Measurements from ENCODE around the gene PTK6.
A peak's percentile ranks its signal among the peaks of the same experiment; 100 is the strongest.
"Not testable (repeated sequence)": the region's sequence is repeated elsewhere in the genome, so short reads cannot be mapped to it uniquely, and the experiment has no call there.

The PTK6 gene

DNA sequence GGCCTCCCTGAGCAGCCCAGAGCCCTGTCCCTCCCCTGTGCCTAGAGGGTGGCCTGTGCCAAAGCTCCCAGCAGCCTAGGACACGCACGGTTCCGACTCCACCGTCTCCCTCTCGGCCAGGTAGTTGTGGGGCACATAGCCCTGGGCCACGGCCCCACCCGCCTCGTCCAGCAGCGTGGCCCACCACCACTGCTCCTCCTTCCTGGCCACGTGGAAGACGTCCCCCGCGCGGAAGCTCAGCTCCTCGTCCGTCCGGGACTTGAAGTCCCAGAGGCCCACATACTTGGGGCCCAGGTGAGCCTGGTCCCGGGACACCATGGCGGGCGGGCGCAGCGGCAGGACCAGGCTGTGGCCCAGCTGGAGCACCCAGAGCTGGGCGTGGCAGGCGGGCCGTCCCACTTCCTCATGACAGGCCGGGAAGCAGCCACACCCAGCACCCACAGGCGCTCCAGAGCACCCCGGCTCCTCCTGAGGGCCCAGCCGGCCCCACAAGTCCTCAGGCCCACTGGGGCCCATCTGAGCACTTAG lies at the start of gene PTK6:
Gene PTK6 (minus strand): TSS at position 380 of the 528 bp plus-strand sequence. CDS start 62 bp downstream, at position 318.
- no peak for DNase-seq

- DNase-seq = no peak
Observed at GRCh38 chr20:63586797-63587196, 49.6 kb upstream of the PTK6 start.

DNA sequence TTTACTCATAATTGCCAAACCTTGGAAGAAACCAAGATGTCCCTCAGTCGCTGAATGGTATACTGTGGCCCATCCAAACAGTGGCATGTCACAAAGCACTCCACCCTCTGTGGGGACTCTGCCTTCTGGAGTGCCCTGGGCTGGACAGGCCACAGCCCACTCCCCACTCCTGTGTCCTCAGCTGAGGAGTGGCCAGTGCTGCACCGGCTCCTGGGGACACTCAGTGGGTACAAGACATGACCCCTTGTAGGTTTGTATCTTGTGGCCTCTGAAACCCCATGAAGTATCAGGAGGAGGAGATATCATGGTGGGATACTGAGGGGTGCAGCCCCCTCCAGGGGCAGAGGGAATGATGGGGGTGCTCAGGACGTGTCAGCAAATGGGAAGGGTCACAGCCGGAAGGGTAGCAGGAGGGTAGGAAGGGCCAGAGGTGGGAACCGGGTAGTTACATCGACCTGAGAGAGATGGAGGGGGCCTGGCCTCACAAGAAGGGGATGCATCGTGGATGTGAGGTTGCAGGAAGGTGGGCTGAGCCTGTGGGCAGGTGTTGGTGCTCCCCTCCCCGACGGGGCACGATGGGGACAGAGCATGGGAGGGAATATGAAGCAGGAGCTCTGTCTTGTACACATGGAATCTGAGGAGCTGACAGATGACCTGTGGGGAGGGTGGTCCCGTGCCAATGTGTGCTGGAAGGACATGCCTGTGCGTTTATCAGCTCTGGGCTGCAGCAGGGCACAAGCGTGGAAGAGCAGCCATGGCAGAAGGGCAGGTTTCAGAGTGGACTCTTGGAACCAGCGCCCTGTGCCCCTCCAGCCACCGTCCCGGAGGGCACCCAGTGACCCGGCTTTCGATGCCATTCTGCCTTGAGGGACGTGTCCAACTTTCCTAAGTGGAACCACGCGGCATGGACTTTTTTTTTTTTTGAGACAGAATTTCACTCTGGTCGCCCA lies 48.7 kb upstream of the PTK6 start:
- DNase-seq = no peak

GRCh38 chr20:63582382-63583063 lies 45.3 kb upstream of the PTK6 start:
- DNase-seq = no peak

GRCh38 chr20:63580796-63581461 lies 43.8 kb upstream of the PTK6 start:
- DNase-seq = peak; percentile 6

- no peak for DNase-seq
Observed at GRCh38 chr20:63579017-63579694, 42.0 kb upstream of the PTK6 start.

DNA sequence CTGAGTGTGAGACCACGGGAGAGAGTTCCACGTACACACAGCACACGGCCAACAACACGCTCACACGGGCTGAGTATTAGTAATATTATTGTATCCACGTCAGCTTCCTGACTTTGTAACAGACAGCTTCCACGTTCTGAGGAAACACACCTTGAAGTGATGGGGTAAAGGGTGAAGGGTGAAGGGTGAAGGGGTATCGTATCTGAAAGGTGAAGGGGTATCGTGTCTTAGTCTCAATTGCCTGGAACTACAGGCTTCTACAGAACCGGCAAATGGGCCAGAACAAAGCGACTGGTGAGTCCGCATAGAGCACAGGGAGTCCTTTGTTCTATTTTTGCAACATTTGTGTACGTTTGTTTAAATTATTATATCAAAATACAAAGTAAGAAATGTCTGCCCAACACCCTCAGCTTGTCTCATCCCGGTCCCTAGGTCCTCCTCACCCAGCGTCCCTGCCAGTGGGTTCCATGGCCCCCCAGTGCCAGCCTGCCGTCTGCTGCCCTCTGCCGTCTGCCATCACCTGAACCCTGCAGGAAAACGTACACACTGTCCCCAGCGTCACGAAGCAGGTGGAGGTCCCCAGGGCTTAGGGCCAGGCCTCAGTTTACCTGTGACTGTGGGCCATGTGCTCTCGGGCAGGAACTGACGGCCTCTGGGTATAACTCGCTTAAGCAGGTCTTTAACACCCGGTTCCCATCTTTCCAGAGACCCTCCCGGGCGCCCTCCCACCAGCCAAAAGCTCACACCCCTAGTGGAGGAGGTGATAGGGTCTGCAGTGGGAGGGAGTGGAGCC lies 41.2 kb upstream of the PTK6 start:
- DNase-seq = no peak

- peak; percentile 15 for DNase-seq
Observed at GRCh38 chr20:63577317-63577894, 40.2 kb upstream of the PTK6 start.

DNA sequence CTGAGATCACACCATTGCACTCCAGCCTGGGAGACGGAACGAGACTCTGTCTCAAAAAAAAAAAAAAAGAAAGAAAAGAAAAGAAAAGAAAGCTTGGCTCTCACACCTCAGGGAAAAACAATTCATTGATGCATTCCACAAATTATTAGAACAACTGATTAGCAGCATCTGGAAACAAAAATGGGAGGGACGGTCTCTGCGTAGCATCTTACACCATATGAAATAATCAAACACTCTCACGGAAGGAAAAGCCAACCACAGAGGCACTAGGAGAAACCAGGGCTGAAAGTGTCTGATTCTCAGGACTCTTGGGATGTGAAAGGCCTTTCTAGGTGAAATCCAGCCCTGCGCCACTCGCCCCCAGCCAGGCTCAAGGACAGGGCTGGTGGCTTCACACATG lies 39.1 kb upstream of the PTK6 start:
- DNase-seq = no peak

DNA sequence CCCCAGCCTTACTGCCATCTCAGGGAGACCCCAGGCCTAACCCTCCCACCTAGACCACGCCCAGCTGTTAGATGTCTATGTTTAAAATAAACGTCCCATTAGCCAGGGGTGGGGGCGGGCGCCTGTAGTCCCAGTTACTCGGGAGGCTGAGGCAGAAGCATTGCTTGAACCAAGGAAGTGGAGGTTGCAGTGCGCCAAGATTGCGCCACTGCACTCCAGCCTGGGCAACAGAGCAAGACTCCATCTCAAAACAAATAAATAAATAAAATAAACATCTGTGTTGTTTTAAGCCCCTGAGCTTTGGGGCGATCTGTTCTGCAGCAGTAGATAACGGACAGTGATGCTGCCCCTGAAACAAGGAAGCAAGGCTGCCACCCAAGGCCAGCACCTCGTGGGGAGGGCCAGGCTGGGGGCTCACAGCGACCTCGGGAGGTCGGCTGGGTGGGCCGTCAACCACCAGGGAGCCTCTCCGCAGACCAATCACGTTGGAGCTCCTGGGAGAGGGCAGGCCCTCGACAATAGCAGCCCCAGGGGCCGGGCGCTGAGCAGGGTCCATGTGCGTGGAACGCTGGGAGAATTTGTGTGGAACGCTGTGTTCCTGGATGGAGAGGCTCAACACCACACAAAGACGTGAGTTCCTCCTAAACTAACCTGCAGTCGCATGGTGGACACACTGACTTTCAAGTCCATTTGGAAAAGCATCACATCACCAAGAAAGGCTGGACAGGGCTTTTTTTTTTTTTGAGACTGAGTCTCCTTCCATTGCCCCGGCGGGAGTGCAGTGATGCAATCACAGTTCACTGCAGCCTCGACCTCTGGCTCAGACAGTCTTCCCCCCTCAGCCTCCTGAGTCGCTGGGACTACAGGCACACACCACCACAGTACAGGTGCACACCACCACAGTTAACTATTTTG lies 37.9 kb upstream of the PTK6 start:
- no peak for DNase-seq

GRCh38 chr20:63574156-63574828 lies 37.1 kb upstream of the PTK6 start, which contains the start of gene HELZ2:
Gene HELZ2, minus strand, starts transcription at chr20:63574239. Its CDS starts 1,854 bp downstream, at chr20:63572385.
- DNase-seq = peak; percentile 20

GRCh38 chr20:63573647-63574131 lies 36.5 kb upstream of the PTK6 start:
- no peak for DNase-seq

DNA sequence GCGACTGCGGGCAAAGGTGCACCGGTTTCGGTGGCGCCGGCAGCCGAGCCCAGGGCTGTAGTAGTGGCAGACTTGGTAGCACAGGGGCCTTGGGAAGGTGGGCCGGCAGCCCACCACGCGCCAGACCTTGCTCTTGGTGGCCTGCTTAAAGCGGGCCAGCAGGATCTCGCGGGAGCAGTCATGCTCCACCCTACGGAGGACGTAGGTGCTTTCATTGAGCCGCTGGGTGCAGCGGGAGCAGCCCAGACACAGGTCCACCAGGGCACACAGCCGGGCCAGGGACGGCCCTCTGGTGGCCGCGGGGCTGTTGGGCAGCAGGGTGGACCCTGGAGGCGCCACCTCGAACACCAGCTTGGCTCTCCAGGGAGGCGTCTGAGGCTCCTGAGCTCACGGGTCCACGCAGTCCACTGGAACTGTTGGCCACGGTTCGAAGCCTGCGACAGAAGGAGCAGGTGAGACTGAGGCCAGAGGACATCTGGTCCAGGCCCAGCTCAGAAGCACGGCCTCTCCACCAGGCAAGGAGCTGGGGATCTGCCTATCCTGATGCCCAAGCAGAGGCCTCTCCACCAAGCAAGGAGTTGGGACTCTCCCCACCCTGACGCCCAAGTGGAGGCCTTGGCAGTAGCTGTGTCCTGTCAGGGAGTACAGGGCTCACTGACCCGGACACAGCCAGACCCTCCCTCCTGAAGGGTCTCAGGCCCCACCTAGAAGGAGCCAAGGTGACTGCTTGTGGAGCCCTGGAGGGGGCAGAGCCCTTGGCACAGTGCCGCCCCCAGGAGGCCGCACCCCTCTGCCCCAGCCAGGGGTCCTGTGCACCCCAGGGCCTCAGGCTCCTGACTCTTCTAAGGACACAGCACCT lies 35.8 kb upstream of the PTK6 start:
- DNase-seq = no peak

DNA sequence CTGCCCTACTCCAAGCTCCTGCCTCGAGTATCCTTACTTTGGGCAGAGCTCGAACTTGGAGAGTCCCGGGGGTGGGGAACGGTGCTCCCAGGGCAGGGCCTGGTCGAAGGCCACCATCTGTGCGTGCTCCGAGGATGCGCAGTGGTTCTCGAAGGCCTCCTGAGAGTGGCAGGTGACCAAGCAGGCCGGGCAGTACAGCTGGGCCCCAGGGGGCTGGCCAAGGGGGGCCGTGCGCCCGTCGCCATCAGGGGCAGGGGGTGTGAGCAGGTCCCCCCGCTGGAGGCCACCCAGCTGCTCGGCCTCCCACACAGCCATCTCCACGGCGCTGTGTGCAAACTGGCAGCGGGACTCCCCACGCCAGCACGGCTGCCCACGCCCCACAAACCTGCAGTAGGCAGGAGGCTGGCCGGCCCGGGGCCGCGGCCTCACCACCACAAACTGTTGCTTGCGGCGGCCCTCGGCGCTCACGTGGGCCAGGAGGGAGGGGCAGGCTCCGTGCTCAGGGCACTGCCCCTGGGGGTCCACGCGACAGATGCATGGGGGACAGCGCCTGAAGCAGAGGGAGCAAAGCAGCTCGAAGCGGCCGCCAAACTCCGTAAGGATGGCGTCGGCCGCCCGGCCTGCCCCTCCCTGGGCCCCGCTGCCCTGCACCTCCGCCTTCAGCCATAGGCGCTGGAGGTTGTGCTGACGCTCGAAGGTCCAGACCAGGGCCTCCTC lies 35.1 kb upstream of the PTK6 start:
- DNase-seq = no peak

GRCh38 chr20:63571087-63571478 lies 33.9 kb upstream of the PTK6 start:
- not testable (repeated sequence) for DNase-seq

- no peak for DNase-seq
Observed at GRCh38 chr20:63570281-63571086, 33.3 kb upstream of the PTK6 start.
